HL-60 (cell line): ENCODE data around the gene HS6ST3.

Source experiments
- DNase-seq, 2 experiments: peaks; one replicate each; pipeline ENCODE4 v3.0.0-alpha.2; 2010 to 2020; ENCODE audit warnings: low read depth in 1 of 2, low spot score in 1 of 2
- H3K27ac ChIP-seq: fragments of 250-450 bp; sonication (Bioruptor Pico); replicated peaks from 2 replicates; pipeline ENCODE4 v1.5.1; 2020; ENCODE audit warnings: mild to moderate bottlenecking, moderate library complexity
- H3K27me3 ChIP-seq: fragments of 250-450 bp; sonication (Bioruptor Pico); 2 replicates; pipeline ENCODE4 v1.5.1; 2021; ENCODE audit warnings: mild to moderate bottlenecking, moderate library complexity; ENCODE audit not compliant: insufficient read depth, poor library complexity, severe bottlenecking
- H3K4me3 ChIP-seq: replicated peaks from 2 replicates; pipeline ENCODE4 v1.5.1; 2011; ENCODE audit warnings: mild to moderate bottlenecking, control low read depth, low read length; ENCODE audit not compliant: insufficient read depth
- CTCF ChIP-seq: IDR thresholded peaks from one replicate; pipeline ENCODE4 v1.5.1; 2011; ENCODE audit warnings: low read length, control low read depth, inconsistent platforms; ENCODE audit not compliant: insufficient read depth
- GABPA ChIP-seq: IDR thresholded peaks from 2 replicates; pipeline ENCODE4 v1.6.1; 2012; ENCODE audit warnings: low read depth
- POLR2AphosphoS5 ChIP-seq: IDR thresholded peaks from 2 replicates; pipeline ENCODE4 v1.6.1; 2012; ENCODE audit warnings: low read depth
- REST ChIP-seq: IDR thresholded peaks from 2 replicates; pipeline ENCODE4 v1.6.1; 2012; ENCODE audit warnings: low read depth; ENCODE audit not compliant: insufficient replicate concordance
- SPI1 ChIP-seq: IDR thresholded peaks from 2 replicates; pipeline ENCODE4 v1.6.1; 2012; ENCODE audit warnings: low read depth, mild to moderate bottlenecking, borderline replicate concordance

HS6ST3 gene

DNA sequence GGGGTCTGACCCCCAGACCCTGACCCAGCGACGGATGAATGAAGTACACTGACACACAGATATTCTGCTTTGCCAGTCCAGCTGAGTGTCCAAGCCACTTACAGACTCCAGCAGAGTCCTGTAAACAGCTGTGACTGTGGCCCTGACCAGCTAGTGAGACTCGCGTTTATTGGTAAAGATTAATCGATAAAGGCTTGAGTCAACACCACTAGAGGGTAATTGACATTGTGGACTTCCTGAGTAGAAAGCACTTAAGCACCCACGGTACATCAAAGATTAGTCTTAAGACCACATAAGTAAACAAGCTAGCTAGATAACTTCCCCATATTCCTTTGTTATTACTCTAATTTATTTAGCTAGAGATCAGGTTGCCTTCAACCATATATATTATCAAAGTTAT lies 758.4 kb downstream of the HS6ST3 start:
- H3K27me3 ChIP-seq: no peaks in the 10 kb centered on the region
- no peak overlapping the region for H3K27ac ChIP-seq
- no peak overlapping the region for H3K4me3 ChIP-seq
- no peak for TF ChIP-seq SPI1
- DNase-seq: no peak

- no peak overlapping the region for H3K4me3 ChIP-seq
- DNase-seq: no peak
- H3K27me3 ChIP-seq: no peaks in the 10 kb centered on the region
- TF ChIP-seq POLR2AphosphoS5: no peak
- no peak for TF ChIP-seq SPI1
- no peak for TF ChIP-seq CTCF
- TF ChIP-seq REST: no peak
- TF ChIP-seq GABPA: no peak
- no peak overlapping the region for H3K27ac ChIP-seq
These were observed 759.2 kb downstream of the HS6ST3 start for GRCh38 chr13:96849091-96849490.

DNA sequence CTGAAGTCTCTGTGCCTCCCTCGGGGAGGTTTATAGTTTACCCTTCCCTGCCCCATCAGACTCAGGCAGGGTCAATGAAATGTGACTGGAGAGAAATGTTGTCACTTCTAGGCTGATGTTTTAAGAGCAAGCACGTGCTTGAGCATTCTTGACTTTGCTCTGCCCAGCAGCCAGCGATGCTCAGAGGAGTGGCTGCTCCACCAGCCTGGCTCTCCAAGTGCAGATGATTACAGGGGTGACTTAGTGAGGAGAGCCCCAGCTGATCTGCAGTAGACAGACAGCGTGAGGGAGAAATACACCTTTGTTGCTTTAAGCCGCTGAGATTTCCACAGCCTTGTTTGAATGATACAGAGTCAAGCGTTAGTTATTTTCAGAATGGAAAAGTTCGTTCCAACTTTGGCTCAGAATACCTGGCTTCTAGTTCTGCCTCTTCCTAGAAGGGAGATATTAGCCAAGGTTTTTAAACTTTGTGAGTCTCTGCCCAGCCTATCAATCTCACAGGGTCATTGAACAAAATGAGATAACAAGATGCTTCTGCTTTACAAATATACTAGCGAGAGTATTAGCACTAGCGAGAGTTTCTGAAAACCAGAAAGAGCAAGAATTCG lies 760.7 kb downstream of the HS6ST3 start:
- Histone ChIP-seq H3K27me3 (no peaks in the 10 kb centered on the region), H3K27ac (no peak overlapping the region), H3K4me3 (no peak overlapping the region)
- no peak for DNase-seq
- no peak for TF ChIP-seq SPI1
- no peak for TF ChIP-seq POLR2AphosphoS5
- no peak for TF ChIP-seq CTCF
- no peak for TF ChIP-seq REST

GRCh38 chr13:96851856-96852445 lies 762.0 kb downstream of the HS6ST3 start:
- Histone ChIP-seq H3K27ac (no peak overlapping the region), H3K27me3 (no peaks in the 10 kb centered on the region), H3K4me3 (no peak overlapping the region)
- no peak for DNase-seq
- TF ChIP-seq SPI1 (no peak), CTCF (no peak), REST (no peak), GABPA (no peak), POLR2AphosphoS5 (no peak)
